NCI-H748 (cell line): Measurements from ENCODE around the gene SYNE1.
"Not testable (repeated sequence)": the region's sequence is repeated elsewhere in the genome, so short reads cannot be mapped to it uniquely, and the experiment has no call there.

Experiments
- DNase-seq: peaks from one replicate; lab custom pipeline; 2025; ENCODE audit not compliant: unreplicated experiment; lab: John Stamatoyannopoulos, UW

Gene SYNE1

GRCh38 chr6:152151920-152152319 lies 485.2 kb downstream of the SYNE1 start:
- DNase-seq, result no peak

DNA sequence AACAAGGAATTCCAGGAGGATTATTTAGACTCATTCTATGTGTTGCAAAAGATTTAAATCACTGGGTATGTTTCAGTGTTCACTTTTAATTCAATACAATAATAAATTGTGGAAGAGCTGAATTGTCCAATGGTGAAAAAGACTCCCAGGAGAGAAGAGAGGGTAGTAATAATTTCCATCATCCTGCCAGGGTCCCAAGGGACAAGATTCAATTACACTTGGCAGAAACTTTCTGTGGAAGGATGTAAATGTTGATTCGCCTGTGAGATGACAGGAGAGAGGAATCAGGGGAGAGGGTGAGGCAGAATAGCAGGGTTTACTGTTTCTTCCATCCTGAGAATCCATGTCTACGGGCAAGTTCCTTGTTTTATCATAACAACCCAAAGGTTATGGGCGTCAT lies 487.0 kb downstream of the SYNE1 start:
- no peak for DNase-seq

- no peak for DNase-seq
Observed at GRCh38 chr6:152148412-152148811, 488.8 kb downstream of the SYNE1 start.

DNA sequence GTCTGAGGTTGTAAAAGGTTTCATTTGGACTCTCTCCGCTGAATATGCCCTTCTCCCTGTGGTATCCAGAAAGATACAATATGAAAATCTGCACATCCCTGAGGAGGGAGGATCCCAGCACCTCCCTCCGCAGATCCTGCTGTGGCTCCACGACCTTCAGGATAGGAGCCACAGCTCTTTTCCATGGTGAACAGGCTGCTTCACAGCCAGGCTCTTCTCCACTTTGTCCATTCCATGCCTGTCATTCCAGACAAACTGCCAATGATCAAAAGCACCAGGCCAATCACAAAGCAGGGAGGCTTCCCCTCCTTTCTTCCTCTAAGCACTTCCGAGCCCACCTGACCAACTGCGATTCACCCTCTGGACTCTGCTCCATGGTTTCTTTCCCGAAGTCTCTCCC lies 489.9 kb downstream of the SYNE1 start:
- no peak for DNase-seq

DNA sequence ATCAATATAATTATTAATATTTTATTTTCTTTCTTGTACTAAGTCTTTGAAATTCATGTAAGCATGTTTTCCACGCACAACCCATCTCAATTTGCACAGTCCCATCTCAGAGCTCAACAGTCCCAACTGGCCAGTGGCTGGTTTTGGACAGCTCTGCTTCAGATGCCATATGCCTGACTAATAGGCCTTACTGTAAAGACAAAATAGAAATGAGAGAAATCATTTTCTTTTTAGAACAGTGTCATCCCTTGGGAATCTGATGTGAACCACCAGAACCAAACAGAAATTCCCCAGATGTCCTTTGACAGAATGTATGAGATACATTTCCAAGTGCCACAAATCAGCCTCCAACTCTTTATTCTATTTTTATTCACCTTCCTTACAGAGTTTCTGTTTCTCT lies 490.8 kb downstream of the SYNE1 start:
- DNase-seq, result no peak

DNA sequence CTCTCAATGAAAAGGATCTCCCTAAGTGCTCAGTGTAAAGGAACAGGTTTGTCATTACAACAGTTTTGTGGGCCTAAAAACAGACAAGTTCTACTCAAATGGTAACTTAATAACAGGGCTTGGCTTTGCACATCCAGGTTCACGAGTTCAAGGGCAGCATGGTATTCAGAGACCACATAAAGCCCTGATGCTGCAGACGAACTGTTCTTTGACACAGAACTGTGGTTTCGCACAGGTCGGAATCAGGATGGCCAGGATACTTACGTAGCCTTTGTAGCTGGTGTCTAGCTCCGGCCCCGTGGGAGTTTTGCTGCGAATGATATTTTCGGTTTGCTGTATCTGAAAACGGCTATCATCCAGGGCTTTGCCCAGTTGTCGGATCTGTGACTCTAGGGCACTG lies 493.8 kb downstream of the SYNE1 start:
- DNase-seq, result no peak

DNA sequence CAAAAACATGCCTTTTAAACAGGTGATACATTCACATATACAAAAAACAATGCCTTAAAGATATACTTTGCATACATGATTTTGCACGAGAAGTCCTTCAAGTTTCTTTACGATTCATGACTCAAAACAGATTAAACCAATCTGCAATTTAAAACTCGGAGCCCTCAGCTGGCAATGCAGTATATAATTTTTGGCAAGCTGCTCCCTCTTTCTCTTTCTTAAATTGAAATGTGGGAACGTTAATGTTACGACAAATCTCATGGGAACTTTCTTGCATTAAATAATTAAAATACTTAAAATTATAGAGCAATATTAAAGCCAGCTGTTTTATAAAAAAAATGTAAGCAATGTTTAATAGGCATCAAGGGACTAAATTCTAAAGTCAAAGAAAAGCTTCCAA lies 495.1 kb downstream of the SYNE1 start:
- no peak for DNase-seq

DNA sequence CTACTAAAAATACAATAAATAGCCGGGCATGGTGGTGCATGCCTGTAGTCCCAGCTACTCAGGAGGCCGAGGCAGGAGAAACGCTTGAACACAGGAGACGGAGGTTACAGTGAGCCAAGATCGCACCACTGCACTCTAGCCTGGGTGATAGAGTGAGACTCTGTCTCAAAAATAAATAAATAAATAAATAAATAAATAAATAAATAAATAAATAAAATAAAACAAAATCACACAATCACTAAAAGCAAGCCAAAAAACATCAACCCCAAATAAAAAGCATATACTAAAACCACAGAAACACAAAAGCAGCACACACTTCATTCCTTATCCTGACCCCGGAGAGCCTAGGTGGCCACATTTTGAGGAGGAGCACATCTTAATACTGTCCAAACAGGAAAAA lies 498.8 kb downstream of the SYNE1 start:
- not testable (repeated sequence) for DNase-seq

DNA sequence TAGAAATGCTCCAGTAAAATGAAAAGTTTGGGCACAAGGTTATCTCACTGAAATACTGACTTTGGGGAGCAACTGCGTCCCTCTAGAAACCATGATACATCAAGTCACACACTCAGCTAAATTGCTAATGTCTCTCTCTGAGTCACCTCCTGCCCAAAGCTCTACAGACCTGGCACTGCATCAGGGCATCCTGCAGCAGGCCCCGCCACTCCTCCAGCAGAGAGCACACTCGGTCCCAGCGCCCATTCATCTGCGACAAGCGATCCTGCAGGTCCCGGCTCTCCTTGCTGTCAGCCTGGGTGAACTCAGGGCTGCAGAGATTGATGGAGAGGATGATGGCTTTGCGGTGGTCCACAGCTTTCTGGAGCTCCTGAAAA lies 500.7 kb downstream of the SYNE1 start:
- DNase-seq, result peak; percentile 80

DNA sequence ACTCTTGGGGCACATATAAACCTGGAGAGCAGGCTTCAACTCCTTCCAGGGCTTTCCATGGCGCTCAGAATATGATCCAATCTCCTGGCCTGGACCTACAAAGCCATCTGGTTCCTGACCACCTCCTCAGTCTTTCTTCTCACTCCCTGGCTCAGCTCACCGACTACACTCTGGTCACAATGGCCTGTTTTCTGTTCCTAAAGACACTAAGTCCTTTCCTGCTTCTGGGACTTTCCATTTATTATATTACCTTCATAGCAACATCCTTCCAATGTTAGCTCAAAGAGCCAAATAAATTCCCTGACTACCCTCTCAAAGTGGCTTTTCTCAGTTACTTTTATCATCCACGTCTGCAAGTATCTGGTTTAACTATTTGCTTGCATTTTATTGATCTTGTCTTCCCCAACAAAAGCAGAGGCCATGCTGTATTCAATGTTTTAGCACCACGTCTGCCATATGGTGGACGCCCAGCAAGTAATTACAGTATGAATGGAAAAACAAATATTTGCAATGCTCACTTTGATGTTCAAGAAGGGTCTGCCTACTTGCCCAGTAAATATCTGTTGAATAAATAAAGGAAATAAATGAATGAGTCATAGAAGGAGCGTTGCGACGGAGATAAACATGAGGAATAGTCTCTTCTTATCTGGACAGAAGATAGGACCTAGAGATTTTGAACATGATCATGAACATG lies 501.3 kb downstream of the SYNE1 start:
- DNase-seq, result peak; percentile 89

DNA sequence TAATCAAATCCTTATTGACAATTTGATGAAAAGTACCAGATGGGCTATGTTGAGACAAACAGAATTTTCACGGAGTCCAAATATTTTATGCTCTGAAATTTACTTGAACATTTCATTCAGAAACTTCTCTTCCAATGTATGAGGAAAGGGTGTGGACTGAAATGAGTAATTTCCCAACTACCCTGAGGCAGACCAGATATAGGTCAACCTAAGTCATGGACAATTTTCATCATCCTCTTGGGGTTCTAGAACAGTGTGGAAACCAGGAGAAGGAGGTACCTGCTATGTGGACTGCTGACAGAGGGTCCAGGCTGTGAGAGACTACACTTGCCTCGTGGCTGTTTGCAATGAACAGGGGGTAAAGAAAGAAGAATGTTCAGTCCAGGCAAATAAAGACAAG lies 506.7 kb downstream of the SYNE1 start:
- no peak for DNase-seq

DNA sequence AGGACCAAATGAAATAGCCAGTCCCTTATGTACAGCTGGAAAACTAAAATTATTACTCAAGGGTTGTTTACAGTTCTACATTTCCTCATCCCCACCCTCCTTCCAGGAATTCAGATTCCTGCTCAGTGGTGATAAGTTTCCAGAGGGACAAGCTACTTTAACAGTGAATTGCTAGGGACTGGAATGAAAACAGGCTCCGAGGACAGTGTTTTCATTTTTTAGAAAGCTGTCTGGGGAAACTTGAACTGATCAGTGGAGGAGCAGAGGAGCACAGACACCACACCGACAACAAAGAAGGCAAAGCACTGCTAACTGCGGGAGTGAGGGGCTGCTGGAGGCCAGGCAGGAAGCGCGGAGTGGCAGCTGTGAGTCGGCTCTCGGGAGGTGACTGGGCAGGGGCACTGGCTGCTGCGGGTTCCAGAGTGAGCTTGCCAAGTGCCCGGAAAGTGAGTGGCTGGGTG lies 507.4 kb downstream of the SYNE1 start:
- DNase-seq, result no peak

DNA sequence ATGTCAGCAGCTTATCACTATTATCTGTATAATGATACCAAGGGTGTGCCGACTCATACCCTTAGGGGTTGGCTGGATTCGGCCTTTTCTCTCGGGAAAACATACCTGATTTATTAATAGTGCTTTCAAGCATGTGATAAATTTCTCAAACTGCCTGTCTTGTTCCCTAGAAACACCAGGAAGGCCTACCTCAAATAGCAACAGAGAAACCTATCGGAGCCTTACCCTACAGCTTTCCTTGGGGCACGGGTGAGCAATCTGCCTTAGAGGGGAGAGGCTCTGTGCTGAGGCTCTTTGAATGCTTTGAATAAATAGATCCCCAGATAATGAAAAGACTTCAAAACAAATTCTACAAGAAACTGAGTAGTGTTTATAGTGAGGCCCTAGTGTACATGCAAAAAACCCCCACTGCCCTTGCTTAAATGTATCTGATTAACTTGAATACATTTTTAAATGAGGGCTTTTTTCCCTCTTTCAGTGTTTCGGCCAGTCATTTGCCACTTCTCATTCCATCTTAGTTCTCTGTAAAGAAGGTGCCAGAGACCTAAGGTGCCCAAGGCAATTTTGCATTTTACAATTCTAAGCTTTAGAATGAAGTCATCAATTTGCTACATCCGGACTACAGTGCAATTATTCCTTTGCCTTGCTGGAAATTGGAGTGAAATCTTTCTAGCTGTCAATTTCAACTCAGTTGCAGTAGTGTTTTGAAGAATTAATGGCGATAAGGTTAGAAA lies 509.6 kb downstream of the SYNE1 start:
- DNase-seq, result no peak

GRCh38 chr6:152124429-152125074 lies 512.6 kb downstream of the SYNE1 start:
- DNase-seq, result peak; percentile 70

GRCh38 chr6:152123076-152123475 lies 514.1 kb downstream of the SYNE1 start:
- no peak for DNase-seq

- DNase-seq, result no peak
Observed at GRCh38 chr6:152122434-152122833, 514.7 kb downstream of the SYNE1 start.

- no peak for DNase-seq
Observed at GRCh38 chr6:152121910-152122309, 515.3 kb downstream of the SYNE1 start.

DNA sequence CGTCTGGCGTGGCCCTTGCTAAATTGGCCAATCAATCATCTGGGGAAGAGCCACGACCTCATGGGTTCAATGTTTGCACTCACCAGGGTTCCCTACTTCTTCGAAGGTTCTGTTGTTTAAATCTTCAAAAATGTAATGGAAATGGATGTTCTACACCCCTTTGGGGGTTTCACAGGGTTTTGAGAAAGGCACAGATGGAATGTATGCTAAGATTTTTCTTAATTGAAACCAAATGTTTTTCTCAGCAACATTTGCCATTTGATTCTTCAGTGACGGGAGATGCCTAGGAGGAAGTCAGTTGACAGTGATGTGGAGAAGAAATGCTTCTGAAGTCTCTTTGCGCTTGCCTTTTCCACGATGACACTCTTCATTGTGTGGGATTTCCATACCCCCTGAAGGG lies 517.3 kb downstream of the SYNE1 start:
- no peak for DNase-seq

- no peak for DNase-seq
Observed at GRCh38 chr6:152118678-152119077, 518.5 kb downstream of the SYNE1 start.

DNA sequence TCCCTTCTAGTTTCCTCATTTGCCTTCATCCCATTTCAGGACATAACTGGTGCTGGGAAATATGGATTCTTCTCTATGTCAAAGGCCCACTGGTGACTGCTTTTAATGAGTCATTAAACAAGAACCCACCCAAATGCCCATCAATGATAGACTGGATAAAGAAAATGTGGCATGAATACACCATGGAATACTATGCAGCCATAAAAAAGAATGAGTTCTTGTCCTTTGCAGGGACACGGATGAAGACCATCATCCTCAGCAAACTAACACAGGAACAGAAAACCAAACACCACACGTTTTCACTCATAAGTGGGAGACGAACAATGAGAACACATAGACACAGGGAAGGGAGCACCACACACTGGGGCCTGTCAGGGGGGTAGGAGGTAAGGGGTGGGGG lies 518.9 kb downstream of the SYNE1 start:
- no peak for DNase-seq

GRCh38 chr6:152117156-152118133 lies 519.7 kb downstream of the SYNE1 start:
- no peak for DNase-seq
